NCI-H2196 treated with DMSO at 0.1 percent for 48 hours (cell line): Measurements from ENCODE around the gene ANKS1A.

Source experiments
- DNase-seq: peaks from one replicate; lab custom pipeline; 2025; ENCODE audit not compliant: unreplicated experiment; lab: John Stamatoyannopoulos, UW

The ANKS1A gene

GRCh38 chr6:35036059-35036827 lies 147.2 kb downstream of the ANKS1A start:
- DNase-seq: no peak

GRCh38 chr6:35036828-35037663 lies 148.0 kb downstream of the ANKS1A start:
- no peak for DNase-seq

GRCh38 chr6:35037664-35038038 lies 148.6 kb downstream of the ANKS1A start:
- DNase-seq: no peak

GRCh38 chr6:35038076-35038475 lies 149.0 kb downstream of the ANKS1A start:
- DNase-seq: no peak

GRCh38 chr6:35040398-35040797 lies 151.3 kb downstream of the ANKS1A start:
- DNase-seq: no peak

GRCh38 chr6:35041086-35041861 lies 152.2 kb downstream of the ANKS1A start:
- no peak for DNase-seq

GRCh38 chr6:35042031-35042815 lies 153.2 kb downstream of the ANKS1A start:
- no peak for DNase-seq

- no peak for DNase-seq
Measured at GRCh38 chr6:35043381-35044130, 154.5 kb downstream of the ANKS1A start.

GRCh38 chr6:35044145-35044745 lies 155.2 kb downstream of the ANKS1A start:
- peak; percentile 62 for DNase-seq

- peak; percentile 62 for DNase-seq
Measured at GRCh38 chr6:35044761-35045421, 155.8 kb downstream of the ANKS1A start.

- DNase-seq: no peak
Measured at GRCh38 chr6:35046103-35046502, 157.0 kb downstream of the ANKS1A start.

- no peak for DNase-seq
Measured at GRCh38 chr6:35046862-35047261, 157.8 kb downstream of the ANKS1A start.

GRCh38 chr6:35047265-35048011 lies 158.4 kb downstream of the ANKS1A start:
- no peak for DNase-seq

GRCh38 chr6:35048031-35048613 lies 159.1 kb downstream of the ANKS1A start:
- DNase-seq: no peak

GRCh38 chr6:35048631-35049083 lies 159.6 kb downstream of the ANKS1A start:
- no peak for DNase-seq

GRCh38 chr6:35049156-35049735 lies 160.2 kb downstream of the ANKS1A start:
- no peak for DNase-seq

- DNase-seq: no peak
Measured at GRCh38 chr6:35049900-35050756, 161.1 kb downstream of the ANKS1A start.
